ENCODE data around the gene MS4A4E. TPM values are rescaled to one million over a fixed set of nuclear protein-coding genes. Genes with fewer than 3 reads are reported as not detected.

MS4A4E gene
- total RNA-seq, 2 donors from 2014 or later = 0.31 TPM; not detected in 1

GRCh38 chr11:60222141-60222540 lies 20.8 kb downstream of the MS4A4E start:
- no peak overlapping the region for H3K4me3 ChIP-seq (ENCODE audit: low read length)
- Mint-ChIP-seq H3K9me3 (no peaks in the 10 kb centered on the region), H3K27me3 (ENCODE audit: insufficient read depth) (no peaks in the 10 kb centered on the region), H3K4me1 (no peaks in the 10 kb centered on the region), H3K36me3 (ENCODE audit: low read depth) (no peaks in the 10 kb centered on the region), H3K4me3 (no peak overlapping the region), H3K27ac (no peak overlapping the region)
- no peaks in the 10 kb centered on the region for H3K36me3 ChIP-seq (ENCODE audit: control insufficient read depth, insufficient read depth, low read length)
- no peaks in the 10 kb centered on the region for H3K27me3 ChIP-seq (ENCODE audit: control insufficient read depth, insufficient read depth, low read length, poor library complexity, severe bottlenecking)
- 93 to 100% methylated on average over 1 to 4 of the region's 4 CpGs for WGBS, 2 experiments (ENCODE audit: insufficient coverage in 1 of 2, insufficient read length in 1 of 2)
- no peak overlapping the region for H3K9ac ChIP-seq (ENCODE audit: extremely low read depth, low read length, poor library complexity, severe bottlenecking)
- H3K27ac ChIP-seq (ENCODE audit: low read depth, low read length) = no peak overlapping the region
- no peaks in the 10 kb centered on the region for H3K9me3 ChIP-seq (ENCODE audit: control insufficient read depth, low read length)
- no peaks in the 10 kb centered on the region for H3K4me1 ChIP-seq (ENCODE audit: control insufficient read depth, insufficient read depth, low read length)
- no peak for DNase-seq
- TF ChIP-seq, protein P1, sequence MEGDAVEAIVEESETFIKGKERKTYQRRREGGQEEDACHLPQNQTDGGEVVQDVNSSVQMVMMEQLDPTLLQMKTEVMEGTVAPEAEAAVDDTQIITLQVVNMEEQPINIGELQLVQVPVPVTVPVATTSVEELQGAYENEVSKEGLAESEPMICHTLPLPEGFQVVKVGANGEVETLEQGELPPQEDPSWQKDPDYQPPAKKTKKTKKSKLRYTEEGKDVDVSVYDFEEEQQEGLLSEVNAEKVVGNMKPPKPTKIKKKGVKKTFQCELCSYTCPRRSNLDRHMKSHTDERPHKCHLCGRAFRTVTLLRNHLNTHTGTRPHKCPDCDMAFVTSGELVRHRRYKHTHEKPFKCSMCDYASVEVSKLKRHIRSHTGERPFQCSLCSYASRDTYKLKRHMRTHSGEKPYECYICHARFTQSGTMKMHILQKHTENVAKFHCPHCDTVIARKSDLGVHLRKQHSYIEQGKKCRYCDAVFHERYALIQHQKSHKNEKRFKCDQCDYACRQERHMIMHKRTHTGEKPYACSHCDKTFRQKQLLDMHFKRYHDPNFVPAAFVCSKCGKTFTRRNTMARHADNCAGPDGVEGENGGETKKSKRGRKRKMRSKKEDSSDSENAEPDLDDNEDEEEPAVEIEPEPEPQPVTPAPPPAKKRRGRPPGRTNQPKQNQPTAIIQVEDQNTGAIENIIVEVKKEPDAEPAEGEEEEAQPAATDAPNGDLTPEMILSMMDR (conservative IDR thresholded peaks at IDR 0.05) = no peak

- Histone ChIP-seq H3K27ac (ENCODE audit: low read depth, low read length) (no peak overlapping the region), H3K4me1 (ENCODE audit: control insufficient read depth, insufficient read depth, low read length) (no peaks in the 10 kb centered on the region), H3K27me3 (ENCODE audit: control insufficient read depth, insufficient read depth, low read length, poor library complexity, severe bottlenecking) (no peaks in the 10 kb centered on the region), H3K36me3 (ENCODE audit: control insufficient read depth, insufficient read depth, low read length) (no peaks in the 10 kb centered on the region), H3K4me3 (ENCODE audit: low read length) (no peak overlapping the region), H3K9me3 (ENCODE audit: control insufficient read depth, low read length) (no peaks in the 10 kb centered on the region), H3K9ac (ENCODE audit: extremely low read depth, low read length, poor library complexity, severe bottlenecking) (no peak overlapping the region)
- no peaks in the 10 kb centered on the region for H3K4me1 Mint-ChIP-seq
- H3K4me3 Mint-ChIP-seq = no peak overlapping the region
- DNase-seq = no peak
- TF ChIP-seq, protein P1 (conservative IDR thresholded peaks at IDR 0.05) = no peak
- H3K36me3 Mint-ChIP-seq (ENCODE audit: low read depth) = no peaks in the 10 kb centered on the region
- H3K27me3 Mint-ChIP-seq (ENCODE audit: insufficient read depth) = no peaks in the 10 kb centered on the region
- no peaks in the 10 kb centered on the region for H3K9me3 Mint-ChIP-seq
- no peak overlapping the region for H3K27ac Mint-ChIP-seq
- whole genome bisulfite sequencing, 2 experiments (ENCODE audit: insufficient coverage in 1 of 2, insufficient read length in 1 of 2) = 25 to 63% methylated on average over 2 to 3 of the region's 3 CpGs
These were observed 21.2 kb downstream of the MS4A4E start for GRCh38 chr11:60221692-60222091.

DNA sequence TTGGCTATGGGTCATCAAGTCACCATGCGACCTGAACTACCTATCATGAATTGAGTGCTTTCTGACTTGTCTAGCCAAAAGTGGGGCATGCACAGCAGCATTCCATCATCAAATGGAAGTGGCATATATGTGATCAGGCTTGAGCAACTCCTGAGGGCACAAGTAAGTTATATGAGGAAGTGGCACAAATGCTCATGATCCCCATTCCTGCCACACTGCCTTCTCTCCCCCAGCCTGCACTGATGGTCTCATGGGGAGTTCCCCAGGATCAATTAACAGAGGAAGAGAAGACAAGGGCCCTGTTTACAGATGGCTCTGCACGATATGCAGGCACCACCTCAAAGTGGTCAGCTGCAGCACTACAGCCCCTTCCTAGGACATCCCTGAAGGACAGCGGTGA lies 21.8 kb downstream of the MS4A4E start:
- no peak overlapping the region for H3K27ac Mint-ChIP-seq
- H3K9ac ChIP-seq (ENCODE audit: extremely low read depth, low read length, poor library complexity, severe bottlenecking) = no peak overlapping the region
- no peaks in the 10 kb centered on the region for H3K4me1 Mint-ChIP-seq
- H3K9me3 ChIP-seq (ENCODE audit: control insufficient read depth, low read length) = no peaks in the 10 kb centered on the region
- 90 to 93% methylated on average over 3 of the region's 3 CpGs for WGBS, 2 experiments (ENCODE audit: insufficient coverage in 1 of 2, insufficient read length in 1 of 2)
- no peaks in the 10 kb centered on the region for H3K27me3 ChIP-seq (ENCODE audit: control insufficient read depth, insufficient read depth, low read length, poor library complexity, severe bottlenecking)
- H3K4me3 Mint-ChIP-seq = no peak overlapping the region
- no peak overlapping the region for H3K27ac ChIP-seq (ENCODE audit: low read depth, low read length)
- H3K36me3 Mint-ChIP-seq (ENCODE audit: low read depth) = no peaks in the 10 kb centered on the region
- H3K4me1 ChIP-seq (ENCODE audit: control insufficient read depth, insufficient read depth, low read length) = no peaks in the 10 kb centered on the region
- H3K27me3 Mint-ChIP-seq (ENCODE audit: insufficient read depth) = no peaks in the 10 kb centered on the region
- no peak for DNase-seq
- no peaks in the 10 kb centered on the region for H3K36me3 ChIP-seq (ENCODE audit: control insufficient read depth, insufficient read depth, low read length)
- TF ChIP-seq, protein P1 (conservative IDR thresholded peaks at IDR 0.05) = no peak
- no peak overlapping the region for H3K4me3 ChIP-seq (ENCODE audit: low read length)
- H3K9me3 Mint-ChIP-seq = no peaks in the 10 kb centered on the region
